Measurements from ENCODE around the gene RXRA. TPM values are rescaled to one million over a fixed set of nuclear protein-coding genes. Genes with fewer than 3 reads are reported as not detected.
A peak's percentile ranks its signal among the peaks of the same experiment; 100 is the strongest.

RXRA gene
- total and polyA plus RNA-seq, 4 donors, result 41.5 to 116 (median 74.1) TPM

DNA sequence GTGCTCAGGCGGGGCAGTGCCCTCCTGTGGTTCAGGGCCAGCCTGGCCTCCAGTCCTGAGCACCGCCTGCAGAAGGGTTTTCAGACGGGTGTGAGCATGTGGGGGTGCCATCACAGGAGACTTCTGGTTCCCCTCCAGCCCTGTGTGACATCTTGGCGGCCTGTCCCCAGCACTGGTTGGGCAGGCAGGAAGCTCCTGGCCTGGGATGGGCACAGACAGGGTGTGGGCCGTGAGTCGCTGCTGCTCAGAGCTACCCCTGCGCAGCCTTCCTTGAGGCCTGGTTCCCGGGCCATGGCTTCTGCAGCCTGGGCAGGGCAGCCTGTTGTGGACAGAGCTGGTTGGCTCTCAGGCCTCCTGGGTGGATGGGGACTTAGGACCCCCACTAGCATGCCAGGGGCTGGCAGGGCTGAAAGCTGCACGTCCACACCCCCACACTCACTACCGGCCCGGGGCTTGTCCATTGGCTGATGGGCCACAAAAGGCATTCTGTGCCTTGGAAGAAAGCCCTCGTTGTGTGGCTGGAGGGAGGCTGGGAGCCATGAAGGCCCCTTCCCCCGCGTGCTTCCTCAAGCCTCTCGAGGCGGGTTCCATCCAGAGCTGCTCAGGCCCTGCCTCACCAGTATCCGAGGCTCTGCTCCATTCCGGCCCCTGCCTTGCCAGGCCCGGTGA is 58.7 kb downstream of the RXRA start:
- Histone ChIP-seq H3K9ac (ENCODE audit: low read depth in 1 of 2, low read length in 2 of 2) (peak overlapping the region in 1 of 2 donors; percentile 14), H3K27ac (ENCODE audit: low read depth in 1 of 2, low read length in 2 of 2) (peak overlapping the region; percentile 56 to 79), H3K4me3 (ENCODE audit: low read depth in 1 of 3, low read length in 3 of 3) (no peak overlapping the region), H3K4me1 (ENCODE audit: control insufficient read depth in 4 of 4, insufficient read depth in 4 of 4, low read length in 3 of 4) (peaks cover 69 to 100% (median 99%) of the 10 kb centered on the region in 4 donors), H3K36me3 (ENCODE audit: control insufficient read depth in 4 of 4, insufficient read depth in 3 of 4, low read depth in 1 of 4, low read length in 3 of 4) (peaks cover 0 to 2% (median 0%) of the 10 kb centered on the region in 4 donors), H3K9me3 (ENCODE audit: control insufficient read depth in 4 of 4, low read length in 3 of 4) (no peaks in the 10 kb centered on the region), H3K27me3 (ENCODE audit: control insufficient read depth in 4 of 4, insufficient read depth in 4 of 4, low read length in 3 of 4) (no peaks in the 10 kb centered on the region)
- WGBS, result 69% methylated on average over 19 of the region's 19 CpGs
- no peak for TF ChIP-seq EGR1 (IDR thresholded peaks at IDR 0.05; ENCODE audit: low read depth in 2 of 2)
- no peak for TF ChIP-seq RAD21 (IDR thresholded peaks at IDR 0.05)
- TF ChIP-seq FOXA1 (IDR thresholded peaks at IDR 0.05), result no peak
- TF ChIP-seq FOXA2 (IDR thresholded peaks at IDR 0.05), result no peak
- TF ChIP-seq, protein P1, sequence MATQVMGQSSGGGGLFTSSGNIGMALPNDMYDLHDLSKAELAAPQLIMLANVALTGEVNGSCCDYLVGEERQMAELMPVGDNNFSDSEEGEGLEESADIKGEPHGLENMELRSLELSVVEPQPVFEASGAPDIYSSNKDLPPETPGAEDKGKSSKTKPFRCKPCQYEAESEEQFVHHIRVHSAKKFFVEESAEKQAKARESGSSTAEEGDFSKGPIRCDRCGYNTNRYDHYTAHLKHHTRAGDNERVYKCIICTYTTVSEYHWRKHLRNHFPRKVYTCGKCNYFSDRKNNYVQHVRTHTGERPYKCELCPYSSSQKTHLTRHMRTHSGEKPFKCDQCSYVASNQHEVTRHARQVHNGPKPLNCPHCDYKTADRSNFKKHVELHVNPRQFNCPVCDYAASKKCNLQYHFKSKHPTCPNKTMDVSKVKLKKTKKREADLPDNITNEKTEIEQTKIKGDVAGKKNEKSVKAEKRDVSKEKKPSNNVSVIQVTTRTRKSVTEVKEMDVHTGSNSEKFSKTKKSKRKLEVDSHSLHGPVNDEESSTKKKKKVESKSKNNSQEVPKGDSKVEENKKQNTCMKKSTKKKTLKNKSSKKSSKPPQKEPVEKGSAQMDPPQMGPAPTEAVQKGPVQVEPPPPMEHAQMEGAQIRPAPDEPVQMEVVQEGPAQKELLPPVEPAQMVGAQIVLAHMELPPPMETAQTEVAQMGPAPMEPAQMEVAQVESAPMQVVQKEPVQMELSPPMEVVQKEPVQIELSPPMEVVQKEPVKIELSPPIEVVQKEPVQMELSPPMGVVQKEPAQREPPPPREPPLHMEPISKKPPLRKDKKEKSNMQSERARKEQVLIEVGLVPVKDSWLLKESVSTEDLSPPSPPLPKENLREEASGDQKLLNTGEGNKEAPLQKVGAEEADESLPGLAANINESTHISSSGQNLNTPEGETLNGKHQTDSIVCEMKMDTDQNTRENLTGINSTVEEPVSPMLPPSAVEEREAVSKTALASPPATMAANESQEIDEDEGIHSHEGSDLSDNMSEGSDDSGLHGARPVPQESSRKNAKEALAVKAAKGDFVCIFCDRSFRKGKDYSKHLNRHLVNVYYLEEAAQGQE (IDR thresholded peaks at IDR 0.05), result no peak
- no peak for TF ChIP-seq GABPA (IDR thresholded peaks at IDR 0.05 in 1 of 2, conservative IDR thresholded peaks at IDR 0.05 in 1 of 2)
- TF ChIP-seq NR2F2 (IDR thresholded peaks at IDR 0.05), result no peak
- no peak for DNase-seq (ENCODE audit: low spot score)

DNA sequence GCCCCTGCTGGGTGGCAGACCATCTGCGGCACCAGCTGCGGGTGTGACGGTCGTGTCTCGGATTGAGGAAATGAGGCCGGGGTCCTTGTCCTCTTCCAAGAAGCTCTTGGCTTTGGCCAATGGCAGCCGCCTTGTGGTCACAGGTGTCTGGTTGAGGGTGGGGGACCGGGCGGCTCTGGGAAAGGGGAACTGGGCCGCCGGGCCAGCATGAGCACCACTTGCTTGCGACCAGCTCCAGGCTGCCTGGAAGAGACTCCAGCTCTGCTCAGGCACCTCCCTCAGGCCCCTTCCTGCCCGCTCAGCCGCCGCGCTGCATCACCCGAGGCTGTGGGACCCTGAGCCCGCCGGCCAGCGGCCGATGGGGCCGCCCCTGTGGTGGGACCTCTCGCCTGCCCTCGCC is 59.7 kb downstream of the RXRA start:
- Histone ChIP-seq H3K27ac (ENCODE audit: low read depth in 1 of 2, low read length in 2 of 2) (peak overlapping the region; percentile 56 to 79), H3K4me1 (ENCODE audit: control insufficient read depth in 4 of 4, insufficient read depth in 4 of 4, low read length in 3 of 4) (peaks cover 61 to 100% (median 96%) of the 10 kb centered on the region in 4 donors)
- WGBS, result 85% methylated on average over 24 of the region's 24 CpGs

More for the DNA sequence above, 59.7 kb downstream of the RXRA start:
- H3K9me3 ChIP-seq (ENCODE audit: control insufficient read depth in 4 of 4, low read length in 3 of 4), result no peaks in the 10 kb centered on the region
- no peak overlapping the region for H3K9ac ChIP-seq (ENCODE audit: low read depth in 1 of 2, low read length in 2 of 2)
- H3K36me3 ChIP-seq (ENCODE audit: control insufficient read depth in 4 of 4, insufficient read depth in 3 of 4, low read depth in 1 of 4, low read length in 3 of 4), result peaks cover 0 to 2% (median 0%) of the 10 kb centered on the region in 4 donors
- no peaks in the 10 kb centered on the region for H3K27me3 ChIP-seq (ENCODE audit: control insufficient read depth in 4 of 4, insufficient read depth in 4 of 4, low read length in 3 of 4)
- DNase-seq (ENCODE audit: low spot score), result no peak
- H3K4me3 ChIP-seq (ENCODE audit: low read depth in 1 of 3, low read length in 3 of 3), result no peak overlapping the region
- TF ChIP-seq YY1 (IDR thresholded peaks at IDR 0.05) (no peak), TAF1 (conservative IDR thresholded peaks at IDR 0.05) (no peak), NR2F2 (IDR thresholded peaks at IDR 0.05) (no peak), HNF4G (IDR thresholded peaks at IDR 0.05) (no peak), JUND (IDR thresholded peaks at IDR 0.05) (no peak), FOXA1 (IDR thresholded peaks at IDR 0.05) (no peak), HNF4A (conservative IDR thresholded peaks at IDR 0.05) (no peak), RAD21 (IDR thresholded peaks at IDR 0.05) (no peak), RXRA (IDR thresholded peaks at IDR 0.05) (no peak), GABPA (IDR thresholded peaks at IDR 0.05 in 1 of 2, conservative IDR thresholded peaks at IDR 0.05 in 1 of 2) (no peak), SP1 (IDR thresholded peaks at IDR 0.05) (no peak), FOXA2 (IDR thresholded peaks at IDR 0.05) (no peak)
- TF ChIP-seq, protein P2, sequence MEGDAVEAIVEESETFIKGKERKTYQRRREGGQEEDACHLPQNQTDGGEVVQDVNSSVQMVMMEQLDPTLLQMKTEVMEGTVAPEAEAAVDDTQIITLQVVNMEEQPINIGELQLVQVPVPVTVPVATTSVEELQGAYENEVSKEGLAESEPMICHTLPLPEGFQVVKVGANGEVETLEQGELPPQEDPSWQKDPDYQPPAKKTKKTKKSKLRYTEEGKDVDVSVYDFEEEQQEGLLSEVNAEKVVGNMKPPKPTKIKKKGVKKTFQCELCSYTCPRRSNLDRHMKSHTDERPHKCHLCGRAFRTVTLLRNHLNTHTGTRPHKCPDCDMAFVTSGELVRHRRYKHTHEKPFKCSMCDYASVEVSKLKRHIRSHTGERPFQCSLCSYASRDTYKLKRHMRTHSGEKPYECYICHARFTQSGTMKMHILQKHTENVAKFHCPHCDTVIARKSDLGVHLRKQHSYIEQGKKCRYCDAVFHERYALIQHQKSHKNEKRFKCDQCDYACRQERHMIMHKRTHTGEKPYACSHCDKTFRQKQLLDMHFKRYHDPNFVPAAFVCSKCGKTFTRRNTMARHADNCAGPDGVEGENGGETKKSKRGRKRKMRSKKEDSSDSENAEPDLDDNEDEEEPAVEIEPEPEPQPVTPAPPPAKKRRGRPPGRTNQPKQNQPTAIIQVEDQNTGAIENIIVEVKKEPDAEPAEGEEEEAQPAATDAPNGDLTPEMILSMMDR (IDR thresholded peaks at IDR 0.05; ENCODE audit: low read depth, low read length, missing input control), result no peak
- TF ChIP-seq, protein P3, sequence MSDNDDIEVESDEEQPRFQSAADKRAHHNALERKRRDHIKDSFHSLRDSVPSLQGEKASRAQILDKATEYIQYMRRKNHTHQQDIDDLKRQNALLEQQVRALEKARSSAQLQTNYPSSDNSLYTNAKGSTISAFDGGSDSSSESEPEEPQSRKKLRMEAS (IDR thresholded peaks at IDR 0.05), result no peak
- TF ChIP-seq, protein P4, sequence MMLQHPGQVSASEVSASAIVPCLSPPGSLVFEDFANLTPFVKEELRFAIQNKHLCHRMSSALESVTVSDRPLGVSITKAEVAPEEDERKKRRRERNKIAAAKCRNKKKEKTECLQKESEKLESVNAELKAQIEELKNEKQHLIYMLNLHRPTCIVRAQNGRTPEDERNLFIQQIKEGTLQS (IDR thresholded peaks at IDR 0.05), result no peak
